Neutrophil (primary cell): ENCODE data around the gene CREBBP.

Experiments used
- H3K27ac ChIP-seq: fragments of 200-600 bp; sonication (generic); 2 replicates; pipeline ENCODE4 v1.5.1; 2016; ENCODE audit warnings: mild to moderate bottlenecking, moderate library complexity
- H3K27me3 ChIP-seq: fragments of 200-600 bp; sonication (generic); 2 replicates; pipeline ENCODE4 v1.6.0; 2016; ENCODE audit warnings: mild to moderate bottlenecking
- H3K36me3 ChIP-seq: fragments of 200-600 bp; sonication (generic); 2 replicates; pipeline ENCODE4 v1.5.1; 2017
- H3K4me1 ChIP-seq, 2 experiments: fragments of 200-600 bp in 1 of 2; sonication (generic) in 1 of 2; 1 replicate in 1 of 2; 2 replicates in 1 of 2; pipeline versions ENCODE4 v1.5.1 to v1.6.1; 2013 to 2016; ENCODE audit warnings: low read depth in 1 of 2, low read length in 1 of 2, mild to moderate bottlenecking in 1 of 2, moderate library complexity in 1 of 2; ENCODE audit not compliant: control insufficient read depth in 1 of 2, insufficient read depth in 1 of 2
- H3K4me3 ChIP-seq, 2 experiments: fragments of 200-600 bp in 1 of 2; sonication (generic) in 1 of 2; 1 replicate in 1 of 2; 2 replicates in 1 of 2; pipeline ENCODE4 v1.5.1; 2013 to 2016; ENCODE audit warnings: low read depth in 1 of 2, low read length in 1 of 2, mild to moderate bottlenecking in 1 of 2, moderate library complexity in 1 of 2
- H3K9me3 ChIP-seq: fragments of 200-600 bp; sonication (generic); 2 replicates; pipeline ENCODE4 v1.5.1; 2016
- TF ChIP-seq, protein P1 (sequence below): fragments of 200-600 bp; sonication (generic); IDR thresholded peaks from 2 replicates; pipeline ENCODE4 v1.5.1; 2016; ENCODE audit warnings: antibody characterized with exemption

Gene CREBBP

DNA sequence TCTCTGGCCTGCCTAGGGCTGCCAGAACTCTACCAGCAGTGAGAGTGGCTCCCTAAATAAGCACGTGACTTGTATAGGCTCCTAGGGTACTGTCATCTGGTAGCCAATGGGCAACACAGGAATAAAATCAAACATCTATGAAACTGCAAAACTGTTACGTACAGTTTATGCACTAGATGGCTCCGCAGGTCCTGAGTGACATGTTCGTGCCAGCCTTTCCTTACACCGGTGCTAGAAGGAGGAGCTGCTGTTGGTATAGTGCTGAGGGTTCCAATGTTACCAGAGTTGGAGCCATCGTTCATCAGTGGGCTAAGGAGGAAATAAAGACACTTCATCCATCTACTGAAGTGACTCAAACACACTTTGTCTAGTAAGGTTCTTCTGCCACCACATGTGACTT lies 99.9 kb downstream of the CREBBP start:
- Histone ChIP-seq H3K4me3 (no peak overlapping the region), H3K27me3 (no peaks in the 10 kb centered on the region), H3K4me1 (no peaks in the 10 kb centered on the region), H3K27ac (no peak overlapping the region), H3K36me3 (peaks cover 98% of the 10 kb centered on the region), H3K9me3 (no peaks in the 10 kb centered on the region)
- TF ChIP-seq, protein P1, sequence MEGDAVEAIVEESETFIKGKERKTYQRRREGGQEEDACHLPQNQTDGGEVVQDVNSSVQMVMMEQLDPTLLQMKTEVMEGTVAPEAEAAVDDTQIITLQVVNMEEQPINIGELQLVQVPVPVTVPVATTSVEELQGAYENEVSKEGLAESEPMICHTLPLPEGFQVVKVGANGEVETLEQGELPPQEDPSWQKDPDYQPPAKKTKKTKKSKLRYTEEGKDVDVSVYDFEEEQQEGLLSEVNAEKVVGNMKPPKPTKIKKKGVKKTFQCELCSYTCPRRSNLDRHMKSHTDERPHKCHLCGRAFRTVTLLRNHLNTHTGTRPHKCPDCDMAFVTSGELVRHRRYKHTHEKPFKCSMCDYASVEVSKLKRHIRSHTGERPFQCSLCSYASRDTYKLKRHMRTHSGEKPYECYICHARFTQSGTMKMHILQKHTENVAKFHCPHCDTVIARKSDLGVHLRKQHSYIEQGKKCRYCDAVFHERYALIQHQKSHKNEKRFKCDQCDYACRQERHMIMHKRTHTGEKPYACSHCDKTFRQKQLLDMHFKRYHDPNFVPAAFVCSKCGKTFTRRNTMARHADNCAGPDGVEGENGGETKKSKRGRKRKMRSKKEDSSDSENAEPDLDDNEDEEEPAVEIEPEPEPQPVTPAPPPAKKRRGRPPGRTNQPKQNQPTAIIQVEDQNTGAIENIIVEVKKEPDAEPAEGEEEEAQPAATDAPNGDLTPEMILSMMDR, result no peak

- Histone ChIP-seq H3K4me3 (no peak overlapping the region), H3K27ac (no peak overlapping the region), H3K36me3 (peaks cover 100% of the 10 kb centered on the region), H3K9me3 (no peaks in the 10 kb centered on the region), H3K4me1 (no peaks in the 10 kb centered on the region), H3K27me3 (no peaks in the 10 kb centered on the region)
- TF ChIP-seq, protein P1, result no peak
Measured at GRCh38 chr16:3776316-3776715, 104.2 kb downstream of the CREBBP start.

GRCh38 chr16:3774819-3775218 lies 105.7 kb downstream of the CREBBP start:
- no peaks in the 10 kb centered on the region for H3K27me3 ChIP-seq
- TF ChIP-seq, protein P1, result no peak
- peaks cover 100% of the 10 kb centered on the region for H3K36me3 ChIP-seq
- H3K9me3 ChIP-seq, result no peaks in the 10 kb centered on the region
- H3K4me3 ChIP-seq, result no peak overlapping the region
- no peak overlapping the region for H3K27ac ChIP-seq
- no peaks in the 10 kb centered on the region for H3K4me1 ChIP-seq

DNA sequence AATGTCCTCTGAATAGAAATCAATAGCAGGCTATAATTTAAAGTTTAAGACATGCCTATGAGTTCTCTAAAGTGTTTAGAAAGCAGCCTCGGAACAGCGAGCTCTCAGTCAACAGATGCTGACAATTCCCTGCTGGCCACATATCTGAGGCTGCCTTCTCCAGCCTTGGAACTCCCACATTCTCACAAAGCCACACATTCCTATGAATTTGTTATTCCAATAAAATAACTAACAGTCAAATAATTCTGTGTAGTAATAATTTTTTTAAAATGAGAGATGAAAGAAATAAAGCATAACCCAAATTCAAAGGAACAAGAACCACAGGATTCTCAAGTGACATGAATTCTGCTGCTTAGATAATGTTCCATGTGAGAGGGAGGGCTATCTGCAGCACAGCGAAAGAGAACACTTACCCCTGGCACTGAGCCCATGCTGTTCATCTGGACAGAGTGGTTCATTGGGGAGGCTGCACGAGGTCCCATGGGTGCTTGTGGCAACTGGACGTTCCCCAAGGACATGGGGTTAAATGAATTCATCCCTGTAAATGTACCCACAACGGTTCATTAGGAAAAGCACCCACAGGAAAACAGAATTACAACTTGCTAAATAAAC lies 106.3 kb downstream of the CREBBP start:
- H3K4me1 ChIP-seq, result no peaks in the 10 kb centered on the region
- H3K4me3 ChIP-seq, result no peak overlapping the region
- TF ChIP-seq, protein P1, result no peak
- no peaks in the 10 kb centered on the region for H3K27me3 ChIP-seq
- no peak overlapping the region for H3K27ac ChIP-seq
- H3K9me3 ChIP-seq, result no peaks in the 10 kb centered on the region
- peaks cover 100% of the 10 kb centered on the region for H3K36me3 ChIP-seq

- H3K36me3 ChIP-seq, result peaks cover 100% of the 10 kb centered on the region
- H3K27me3 ChIP-seq, result no peaks in the 10 kb centered on the region
Measured at GRCh38 chr16:3773663-3774062, 106.8 kb downstream of the CREBBP start.

More at GRCh38 chr16:3773663-3774062, 106.8 kb downstream of the CREBBP start:
- Histone ChIP-seq H3K9me3 (no peaks in the 10 kb centered on the region), H3K27ac (no peak overlapping the region), H3K4me3 (no peak overlapping the region), H3K4me1 (no peaks in the 10 kb centered on the region)
- TF ChIP-seq, protein P1, result no peak
